Neural progenitor cell (in vitro differentiated cells): Measurements from ENCODE around the gene HIGD1A. TPM values are rescaled to one million over a fixed set of nuclear protein-coding genes. Genes with fewer than 3 reads are reported as not detected.

Source experiments
- DNase-seq: peaks from one replicate; pipeline ENCODE4 v3.0.0-alpha.2; 2016; ENCODE audit warnings: low spot score
- H2AFZ ChIP-seq: fragments of 200-600 bp; sonication (generic); replicated peaks from 2 replicates; pipeline ENCODE4 v1.6.1; 2016; ENCODE audit warnings: antibody characterized with exemption
- H3F3A ChIP-seq: fragments of 200-600 bp; sonication (generic); 2 replicates; pipeline ENCODE4 v1.6.1; 2016; ENCODE audit warnings: antibody characterized with exemption, low read depth
- H3K27ac ChIP-seq: fragments of 200-600 bp; sonication (generic); 2 replicates; pipeline ENCODE4 v1.5.1; 2016; ENCODE audit warnings: mild to moderate bottlenecking
- H3K27me3 ChIP-seq: fragments of 200-600 bp; sonication (generic); 2 replicates; pipeline ENCODE4 v1.6.1; 2016; ENCODE audit warnings: mild to moderate bottlenecking, moderate library complexity
- H3K36me3 ChIP-seq: fragments of 200-600 bp; sonication (generic); 2 replicates; pipeline ENCODE4 v1.5.1; 2016
- H3K4me1 ChIP-seq: fragments of 200-600 bp; sonication (generic); 2 replicates; pipeline ENCODE4 v1.6.1; 2016; ENCODE audit warnings: mixed run types
- H3K4me2 ChIP-seq: fragments of 200-600 bp; sonication (generic); 2 replicates; pipeline ENCODE4 v1.6.1; 2016
- H3K4me3 ChIP-seq: fragments of 200-600 bp; sonication (generic); 2 replicates; pipeline ENCODE4 v1.5.1; 2016
- H3K79me2 ChIP-seq: fragments of 200-600 bp; sonication (generic); 2 replicates; pipeline ENCODE4 v1.6.1; 2016; ENCODE audit warnings: low read depth
- H3K9ac ChIP-seq: fragments of 200-600 bp; sonication (generic); 2 replicates; pipeline ENCODE4 v1.6.1; 2016
- H3K9me3 ChIP-seq: fragments of 200-600 bp; sonication (generic); 2 replicates; pipeline ENCODE4 v1.5.1; 2016; ENCODE audit warnings: low read depth
- H4K20me1 ChIP-seq: fragments of 200-600 bp; sonication (generic); 2 replicates; pipeline ENCODE4 v1.6.1; 2016; ENCODE audit warnings: low read depth
- H3K27ac Mint-ChIP-seq: 3 replicates; pipeline ENCODE4 v1.8.0; 2021; ENCODE audit warnings: mixed read lengths
- H3K27me3 Mint-ChIP-seq: 2 replicates; pipeline ENCODE4 v1.8.0; 2022; ENCODE audit warnings: low read depth, mild to moderate bottlenecking, inconsistent platforms, moderate library complexity, mixed read lengths; ENCODE audit not compliant: insufficient read depth
- H3K36me3 Mint-ChIP-seq: 3 replicates; pipeline ENCODE4 v1.8.0; 2021; ENCODE audit warnings: mixed read lengths
- H3K4me1 Mint-ChIP-seq: 3 replicates; pipeline ENCODE4 v1.8.0; 2021; ENCODE audit warnings: mixed read lengths
- H3K4me3 Mint-ChIP-seq: 3 replicates; pipeline ENCODE4 v1.8.0; 2021; ENCODE audit warnings: mild to moderate bottlenecking, moderate library complexity, mixed read lengths
- H3K9me3 Mint-ChIP-seq: 3 replicates; pipeline ENCODE4 v1.8.0; 2020; ENCODE audit warnings: mixed read lengths
- EZH2 ChIP-seq: fragments of 200-600 bp; sonication (generic); IDR thresholded peaks from 2 replicates; pipeline ENCODE4 v1.6.1; 2017; ENCODE audit warnings: antibody characterized with exemption, mild to moderate bottlenecking, moderate library complexity
- EZH2phosphoT487 ChIP-seq: fragments of 200-600 bp; sonication (generic); IDR thresholded peaks from 2 replicates; pipeline ENCODE4 v1.6.1; 2017; ENCODE audit warnings: antibody characterized with exemption
- total RNA-seq: library from RNA; depleted of rRNA; stranded (reverse); fragments of >200 nt; gene quantifications from 2 replicates; pipeline ENCODE4 v1.2.3, GENCODE V29; 2015; ENCODE audit warnings: low replicate concordance
- TF ChIP-seq, protein P1 (sequence below): fragments of 200-600 bp; sonication (generic); IDR thresholded peaks from 2 replicates; pipeline ENCODE4 v1.5.1; 2017; ENCODE audit warnings: antibody characterized with exemption, mild to moderate bottlenecking

Gene HIGD1A
- total RNA-seq, 1 donor from 2014 or later, result 181 TPM

DNA sequence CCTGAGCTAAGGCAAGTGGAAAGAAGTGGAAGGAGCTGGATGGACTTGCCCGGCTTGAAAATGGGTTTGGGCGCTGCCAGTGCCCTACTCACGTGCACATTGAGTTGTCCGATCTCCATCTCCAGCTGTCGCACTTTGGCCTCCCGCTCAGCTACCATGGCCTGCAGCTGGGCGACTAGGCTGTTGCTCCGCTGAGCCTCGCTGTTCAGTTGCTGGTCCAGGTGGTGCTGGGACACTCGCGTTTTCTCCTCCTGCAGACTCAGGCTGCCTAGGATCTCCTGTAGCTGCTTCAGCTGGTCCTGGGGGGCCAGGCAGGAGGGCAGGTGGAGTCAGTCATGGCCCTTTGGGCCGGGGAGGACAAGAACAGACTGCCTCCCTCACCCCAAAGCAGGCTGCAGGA lies 68.7 kb downstream of the HIGD1A start:
- Histone ChIP-seq H4K20me1 (no peaks in the 10 kb centered on the region), H3K4me3 (no peak overlapping the region), H3K27ac (no peak overlapping the region), H3K36me3 (no peaks in the 10 kb centered on the region), H3K4me1 (peaks cover 18% of the 10 kb centered on the region), H3K4me2 (no peak overlapping the region), H3F3A (no peaks in the 10 kb centered on the region), H3K79me2 (no peaks in the 10 kb centered on the region), H2AFZ (no peak overlapping the region), H3K27me3 (no peaks in the 10 kb centered on the region), H3K9me3 (no peaks in the 10 kb centered on the region), H3K9ac (no peak overlapping the region)
- Mint-ChIP-seq H3K4me3 (no peak overlapping the region), H3K27me3 (peaks cover 4% of the 10 kb centered on the region), H3K36me3 (no peaks in the 10 kb centered on the region), H3K4me1 (peaks cover 16% of the 10 kb centered on the region), H3K27ac (no peak overlapping the region), H3K9me3 (peaks cover 3% of the 10 kb centered on the region)
- DNase-seq, result no peak
- TF ChIP-seq EZH2 (no peak), EZH2phosphoT487 (no peak)
- TF ChIP-seq, protein P1, sequence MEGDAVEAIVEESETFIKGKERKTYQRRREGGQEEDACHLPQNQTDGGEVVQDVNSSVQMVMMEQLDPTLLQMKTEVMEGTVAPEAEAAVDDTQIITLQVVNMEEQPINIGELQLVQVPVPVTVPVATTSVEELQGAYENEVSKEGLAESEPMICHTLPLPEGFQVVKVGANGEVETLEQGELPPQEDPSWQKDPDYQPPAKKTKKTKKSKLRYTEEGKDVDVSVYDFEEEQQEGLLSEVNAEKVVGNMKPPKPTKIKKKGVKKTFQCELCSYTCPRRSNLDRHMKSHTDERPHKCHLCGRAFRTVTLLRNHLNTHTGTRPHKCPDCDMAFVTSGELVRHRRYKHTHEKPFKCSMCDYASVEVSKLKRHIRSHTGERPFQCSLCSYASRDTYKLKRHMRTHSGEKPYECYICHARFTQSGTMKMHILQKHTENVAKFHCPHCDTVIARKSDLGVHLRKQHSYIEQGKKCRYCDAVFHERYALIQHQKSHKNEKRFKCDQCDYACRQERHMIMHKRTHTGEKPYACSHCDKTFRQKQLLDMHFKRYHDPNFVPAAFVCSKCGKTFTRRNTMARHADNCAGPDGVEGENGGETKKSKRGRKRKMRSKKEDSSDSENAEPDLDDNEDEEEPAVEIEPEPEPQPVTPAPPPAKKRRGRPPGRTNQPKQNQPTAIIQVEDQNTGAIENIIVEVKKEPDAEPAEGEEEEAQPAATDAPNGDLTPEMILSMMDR, result no peak

DNA sequence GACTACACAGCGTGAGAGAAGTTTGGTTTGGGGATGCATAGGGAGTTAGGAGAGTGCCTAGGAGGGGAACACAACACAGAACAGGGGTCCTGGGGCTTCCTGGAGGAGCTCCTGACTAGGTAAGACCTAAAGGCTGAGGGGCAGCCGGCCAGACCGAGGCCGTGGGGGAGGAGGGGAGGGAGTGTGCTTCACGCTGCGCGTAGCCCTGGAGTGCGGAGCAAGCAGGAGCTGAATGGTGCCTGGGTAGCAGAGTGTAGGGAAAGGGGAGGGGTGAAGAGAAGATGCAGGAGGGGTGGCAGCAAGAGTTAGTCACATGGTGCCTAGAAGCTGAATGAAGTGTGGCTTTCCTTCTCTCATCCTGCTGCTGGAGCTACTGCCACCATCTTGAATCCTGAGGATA lies 69.3 kb downstream of the HIGD1A start:
- Histone ChIP-seq H3K36me3 (no peaks in the 10 kb centered on the region), H3K79me2 (no peaks in the 10 kb centered on the region), H3K9me3 (no peaks in the 10 kb centered on the region), H3K27me3 (no peaks in the 10 kb centered on the region), H3F3A (no peaks in the 10 kb centered on the region), H2AFZ (no peak overlapping the region), H3K27ac (no peak overlapping the region), H4K20me1 (no peaks in the 10 kb centered on the region), H3K4me3 (no peak overlapping the region), H3K9ac (no peak overlapping the region), H3K4me1 (peaks cover 18% of the 10 kb centered on the region), H3K4me2 (no peak overlapping the region)
- Mint-ChIP-seq H3K4me3 (no peak overlapping the region), H3K9me3 (peaks cover 3% of the 10 kb centered on the region), H3K4me1 (peaks cover 16% of the 10 kb centered on the region), H3K36me3 (no peaks in the 10 kb centered on the region), H3K27me3 (peaks cover 4% of the 10 kb centered on the region), H3K27ac (no peak overlapping the region)
- TF ChIP-seq EZH2phosphoT487, result no peak
- TF ChIP-seq EZH2, result no peak
- TF ChIP-seq, protein P1, result no peak
- DNase-seq, result no peak

DNA sequence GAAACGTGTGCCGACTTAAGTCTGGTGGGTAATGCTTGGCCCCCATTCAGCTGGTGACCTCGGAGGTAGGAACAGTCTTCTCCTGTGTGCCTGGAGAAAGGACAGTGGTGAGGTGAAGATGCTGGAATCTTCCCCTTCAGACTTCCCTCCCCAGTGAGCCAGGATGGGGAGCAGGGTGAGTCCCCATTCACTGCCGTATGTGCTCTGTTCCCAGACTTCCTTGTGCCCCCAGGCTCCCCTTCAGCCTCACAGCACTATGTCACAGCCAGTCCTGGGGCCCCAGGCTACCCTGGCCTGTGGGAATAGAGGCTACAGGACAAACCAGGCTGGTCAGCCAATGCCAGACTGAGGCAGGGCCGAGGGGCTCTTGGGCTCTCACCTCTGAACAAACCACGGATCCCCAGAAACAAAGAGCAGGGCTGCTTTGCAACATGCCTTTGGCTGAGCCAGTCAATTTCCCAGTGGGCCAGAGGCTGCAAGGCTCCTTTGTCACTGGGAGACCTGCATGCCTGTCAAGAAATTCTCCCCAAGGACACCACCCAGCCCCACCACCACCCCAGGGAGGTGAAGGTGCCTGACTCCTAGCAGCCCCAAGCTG lies 69.9 kb downstream of the HIGD1A start:
- Histone ChIP-seq H3K27me3 (no peaks in the 10 kb centered on the region), H2AFZ (no peak overlapping the region), H4K20me1 (no peaks in the 10 kb centered on the region), H3K27ac (no peak overlapping the region), H3F3A (no peaks in the 10 kb centered on the region), H3K4me2 (no peak overlapping the region), H3K9me3 (no peaks in the 10 kb centered on the region), H3K4me1 (peaks cover 18% of the 10 kb centered on the region), H3K4me3 (no peak overlapping the region), H3K79me2 (no peaks in the 10 kb centered on the region), H3K36me3 (no peaks in the 10 kb centered on the region), H3K9ac (no peak overlapping the region)
- Mint-ChIP-seq H3K27ac (no peak overlapping the region), H3K9me3 (peaks cover 3% of the 10 kb centered on the region), H3K27me3 (peaks cover 4% of the 10 kb centered on the region), H3K36me3 (no peaks in the 10 kb centered on the region), H3K4me3 (no peak overlapping the region), H3K4me1 (peaks cover 16% of the 10 kb centered on the region)
- TF ChIP-seq, protein P1, result no peak
- no peak for TF ChIP-seq EZH2
- TF ChIP-seq EZH2phosphoT487, result no peak
- no peak for DNase-seq
